ENCODE data around the gene YWHAQ.
A peak's percentile ranks its signal among the peaks of the same experiment; 100 is the strongest.
"Not testable (repeated sequence)": the region's sequence is repeated elsewhere in the genome, so short reads cannot be mapped to it uniquely, and the experiment has no call there.

YWHAQ gene

GRCh38 chr2:9630117-9630735, 571 bp downstream of the YWHAQ start:
- peak; percentile 69 for DNase-seq

- DNase-seq: peak; percentile 38
Measured at GRCh38 chr2:9629222-9630116, 1.3 kb downstream of the YWHAQ start.

GRCh38 chr2:9627310-9627709, 3.5 kb downstream of the YWHAQ start:
- DNase-seq: peak; percentile 61

- no peak for DNase-seq
Measured at GRCh38 chr2:9623151-9623550, 7.6 kb downstream of the YWHAQ start.

- DNase-seq: not testable (repeated sequence)
Measured at GRCh38 chr2:9621655-9622054, 9.1 kb downstream of the YWHAQ start.

GRCh38 chr2:9618410-9618809, 12.4 kb downstream of the YWHAQ start:
- DNase-seq: peak; percentile 62

- no peak for DNase-seq
Measured at GRCh38 chr2:9617749-9618148, 13.0 kb downstream of the YWHAQ start.

- DNase-seq: no peak
Measured at GRCh38 chr2:9617296-9617695, 13.5 kb downstream of the YWHAQ start.

- DNase-seq: no peak
Measured at GRCh38 chr2:9614562-9614961, 16.2 kb downstream of the YWHAQ start.

GRCh38 chr2:9613291-9613690, 17.5 kb downstream of the YWHAQ start:
- DNase-seq: no peak

GRCh38 chr2:9611549-9611912, 19.3 kb downstream of the YWHAQ start:
- DNase-seq: not testable (repeated sequence)

- DNase-seq: no peak
Measured at GRCh38 chr2:9610781-9611548, 19.8 kb downstream of the YWHAQ start.

- not testable (repeated sequence) for DNase-seq
Measured at GRCh38 chr2:9608491-9608890, 22.3 kb downstream of the YWHAQ start.

- no peak for DNase-seq
Measured at GRCh38 chr2:9602412-9602811, 28.4 kb downstream of the YWHAQ start.

- no peak for DNase-seq
Measured at GRCh38 chr2:9601397-9601796, 29.4 kb downstream of the YWHAQ start.

- DNase-seq: no peak
Measured at GRCh38 chr2:9599430-9599829, 31.4 kb downstream of the YWHAQ start.

GRCh38 chr2:9596621-9597311, 34.0 kb downstream of the YWHAQ start:
- DNase-seq: no peak

- no peak for DNase-seq
Measured at GRCh38 chr2:9595746-9596145, 35.1 kb downstream of the YWHAQ start.

GRCh38 chr2:9595256-9595655, 35.5 kb downstream of the YWHAQ start:
- DNase-seq: not testable (repeated sequence)

- peak; percentile 39 for DNase-seq
Measured at GRCh38 chr2:9594366-9595054, 36.3 kb downstream of the YWHAQ start.

GRCh38 chr2:9593925-9594324, 36.9 kb downstream of the YWHAQ start:
- DNase-seq: no peak

- no peak for DNase-seq
Measured at GRCh38 chr2:9592699-9593098, 38.1 kb downstream of the YWHAQ start.
